HL-60 (cell line): ENCODE measurements around the gene MCM5.
A peak's percentile ranks its signal among the peaks of the same experiment; 100 is the strongest.

Experiments used
- DNase-seq, 2 experiments: peaks; one replicate each; pipeline ENCODE4 v3.0.0-alpha.2; 2010 to 2020; ENCODE audit warnings: low read depth in 1 of 2, low spot score in 1 of 2
- H3K27ac ChIP-seq: fragments of 250-450 bp; sonication (Bioruptor Pico); replicated peaks from 2 replicates; pipeline ENCODE4 v1.5.1; 2020; ENCODE audit warnings: mild to moderate bottlenecking, moderate library complexity
- H3K27me3 ChIP-seq: fragments of 250-450 bp; sonication (Bioruptor Pico); 2 replicates; pipeline ENCODE4 v1.5.1; 2021; ENCODE audit warnings: mild to moderate bottlenecking, moderate library complexity; ENCODE audit not compliant: insufficient read depth, poor library complexity, severe bottlenecking
- H3K4me3 ChIP-seq: replicated peaks from 2 replicates; pipeline ENCODE4 v1.5.1; 2011; ENCODE audit warnings: mild to moderate bottlenecking, control low read depth, low read length; ENCODE audit not compliant: insufficient read depth
- GABPA ChIP-seq: IDR thresholded peaks from 2 replicates; pipeline ENCODE4 v1.6.1; 2012; ENCODE audit warnings: low read depth
- POLR2AphosphoS5 ChIP-seq: IDR thresholded peaks from 2 replicates; pipeline ENCODE4 v1.6.1; 2012; ENCODE audit warnings: low read depth
- SPI1 ChIP-seq: IDR thresholded peaks from 2 replicates; pipeline ENCODE4 v1.6.1; 2012; ENCODE audit warnings: low read depth, mild to moderate bottlenecking, borderline replicate concordance
- TF ChIP-seq, protein P1 (sequence below): IDR thresholded peaks from 2 replicates; pipeline ENCODE4 v1.6.1; 2012; ENCODE audit warnings: low read depth; ENCODE audit not compliant: insufficient replicate concordance
- TF ChIP-seq, protein P2 (sequence below): IDR thresholded peaks from one replicate; pipeline ENCODE4 v1.5.1; 2011; ENCODE audit warnings: low read length, control low read depth, inconsistent platforms; ENCODE audit not compliant: insufficient read depth

MCM5 gene

DNA sequence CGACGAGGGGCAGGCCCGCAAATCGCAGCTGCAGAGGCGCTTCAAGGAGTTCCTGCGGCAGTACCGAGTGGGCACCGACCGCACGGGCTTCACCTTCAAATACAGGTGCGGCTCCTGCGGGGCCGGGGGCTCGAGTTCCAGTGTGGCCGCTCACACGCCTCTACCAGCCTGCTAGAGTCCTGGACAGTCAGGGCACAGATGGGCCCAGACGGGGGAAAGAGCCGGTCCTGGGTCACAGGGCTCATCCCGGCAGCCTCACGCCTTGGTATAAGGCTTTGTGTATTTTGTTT is 506 bp downstream of the MCM5 start:
- no peak for TF ChIP-seq POLR2AphosphoS5
- TF ChIP-seq, protein P1, sequence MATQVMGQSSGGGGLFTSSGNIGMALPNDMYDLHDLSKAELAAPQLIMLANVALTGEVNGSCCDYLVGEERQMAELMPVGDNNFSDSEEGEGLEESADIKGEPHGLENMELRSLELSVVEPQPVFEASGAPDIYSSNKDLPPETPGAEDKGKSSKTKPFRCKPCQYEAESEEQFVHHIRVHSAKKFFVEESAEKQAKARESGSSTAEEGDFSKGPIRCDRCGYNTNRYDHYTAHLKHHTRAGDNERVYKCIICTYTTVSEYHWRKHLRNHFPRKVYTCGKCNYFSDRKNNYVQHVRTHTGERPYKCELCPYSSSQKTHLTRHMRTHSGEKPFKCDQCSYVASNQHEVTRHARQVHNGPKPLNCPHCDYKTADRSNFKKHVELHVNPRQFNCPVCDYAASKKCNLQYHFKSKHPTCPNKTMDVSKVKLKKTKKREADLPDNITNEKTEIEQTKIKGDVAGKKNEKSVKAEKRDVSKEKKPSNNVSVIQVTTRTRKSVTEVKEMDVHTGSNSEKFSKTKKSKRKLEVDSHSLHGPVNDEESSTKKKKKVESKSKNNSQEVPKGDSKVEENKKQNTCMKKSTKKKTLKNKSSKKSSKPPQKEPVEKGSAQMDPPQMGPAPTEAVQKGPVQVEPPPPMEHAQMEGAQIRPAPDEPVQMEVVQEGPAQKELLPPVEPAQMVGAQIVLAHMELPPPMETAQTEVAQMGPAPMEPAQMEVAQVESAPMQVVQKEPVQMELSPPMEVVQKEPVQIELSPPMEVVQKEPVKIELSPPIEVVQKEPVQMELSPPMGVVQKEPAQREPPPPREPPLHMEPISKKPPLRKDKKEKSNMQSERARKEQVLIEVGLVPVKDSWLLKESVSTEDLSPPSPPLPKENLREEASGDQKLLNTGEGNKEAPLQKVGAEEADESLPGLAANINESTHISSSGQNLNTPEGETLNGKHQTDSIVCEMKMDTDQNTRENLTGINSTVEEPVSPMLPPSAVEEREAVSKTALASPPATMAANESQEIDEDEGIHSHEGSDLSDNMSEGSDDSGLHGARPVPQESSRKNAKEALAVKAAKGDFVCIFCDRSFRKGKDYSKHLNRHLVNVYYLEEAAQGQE: no peak
- no peak for TF ChIP-seq GABPA
- TF ChIP-seq SPI1: no peak
- TF ChIP-seq, protein P2, sequence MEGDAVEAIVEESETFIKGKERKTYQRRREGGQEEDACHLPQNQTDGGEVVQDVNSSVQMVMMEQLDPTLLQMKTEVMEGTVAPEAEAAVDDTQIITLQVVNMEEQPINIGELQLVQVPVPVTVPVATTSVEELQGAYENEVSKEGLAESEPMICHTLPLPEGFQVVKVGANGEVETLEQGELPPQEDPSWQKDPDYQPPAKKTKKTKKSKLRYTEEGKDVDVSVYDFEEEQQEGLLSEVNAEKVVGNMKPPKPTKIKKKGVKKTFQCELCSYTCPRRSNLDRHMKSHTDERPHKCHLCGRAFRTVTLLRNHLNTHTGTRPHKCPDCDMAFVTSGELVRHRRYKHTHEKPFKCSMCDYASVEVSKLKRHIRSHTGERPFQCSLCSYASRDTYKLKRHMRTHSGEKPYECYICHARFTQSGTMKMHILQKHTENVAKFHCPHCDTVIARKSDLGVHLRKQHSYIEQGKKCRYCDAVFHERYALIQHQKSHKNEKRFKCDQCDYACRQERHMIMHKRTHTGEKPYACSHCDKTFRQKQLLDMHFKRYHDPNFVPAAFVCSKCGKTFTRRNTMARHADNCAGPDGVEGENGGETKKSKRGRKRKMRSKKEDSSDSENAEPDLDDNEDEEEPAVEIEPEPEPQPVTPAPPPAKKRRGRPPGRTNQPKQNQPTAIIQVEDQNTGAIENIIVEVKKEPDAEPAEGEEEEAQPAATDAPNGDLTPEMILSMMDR: no peak
- Histone ChIP-seq H3K27me3 (no peaks in the 10 kb centered on the region), H3K4me3 (peak overlapping the region; percentile 98), H3K27ac (peak overlapping the region; percentile 94)
- DNase-seq: no peak

DNA sequence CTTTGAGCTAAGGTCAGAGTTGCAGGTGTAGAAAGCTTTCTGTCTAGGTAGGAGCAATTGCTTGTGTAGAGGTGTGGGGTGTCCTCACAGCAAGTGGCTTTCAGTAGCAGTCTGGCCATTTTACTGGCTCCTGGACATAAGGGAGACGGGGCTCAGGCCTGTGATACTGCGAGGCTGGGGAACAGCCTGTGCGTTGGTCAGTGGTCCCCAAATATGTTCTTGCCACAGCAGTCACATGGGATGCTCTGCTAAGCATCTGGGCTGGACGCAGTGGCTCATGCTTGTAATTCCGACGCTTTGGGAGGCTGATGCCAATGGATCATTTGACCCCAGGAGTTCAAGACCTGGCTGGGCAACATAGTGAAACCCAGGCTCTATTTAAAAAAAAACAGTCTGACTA is 1.9 kb downstream of the MCM5 start:
- H3K27ac ChIP-seq: 0 out of 2 replicates have a peak overlapping the region, but pooled peaks have one; percentile 94
- no peak overlapping the region for H3K4me3 ChIP-seq
- no peak for TF ChIP-seq GABPA
- TF ChIP-seq, protein P2: no peak
- no peak for TF ChIP-seq POLR2AphosphoS5
- TF ChIP-seq SPI1: no peak
- TF ChIP-seq, protein P1: no peak
- no peaks in the 10 kb centered on the region for H3K27me3 ChIP-seq
- DNase-seq: no peak

DNA sequence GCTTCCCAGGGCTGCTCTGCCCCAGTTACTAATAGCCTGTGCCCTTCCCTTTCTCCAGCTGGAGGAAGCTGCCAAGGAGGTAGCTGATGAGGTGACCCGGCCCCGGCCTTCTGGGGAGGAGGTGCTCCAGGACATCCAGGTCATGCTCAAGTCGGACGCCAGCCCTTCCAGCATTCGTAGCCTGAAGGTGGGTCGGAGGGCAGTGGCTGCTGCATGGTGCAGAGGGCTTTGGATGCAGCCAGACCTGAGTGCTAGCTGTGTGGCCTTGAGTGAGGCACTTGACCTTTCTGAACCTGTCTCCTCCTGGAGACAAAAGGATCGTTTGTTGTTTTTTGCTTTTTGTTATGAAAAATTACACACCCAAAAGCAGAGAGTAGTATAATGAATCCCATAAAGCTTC is 3.4 kb downstream of the MCM5 start:
- Histone ChIP-seq H3K4me3 (no peak overlapping the region), H3K27me3 (no peaks in the 10 kb centered on the region), H3K27ac (no peak overlapping the region)
- DNase-seq: no peak
- TF ChIP-seq GABPA: no peak
- TF ChIP-seq, protein P1: no peak

DNA sequence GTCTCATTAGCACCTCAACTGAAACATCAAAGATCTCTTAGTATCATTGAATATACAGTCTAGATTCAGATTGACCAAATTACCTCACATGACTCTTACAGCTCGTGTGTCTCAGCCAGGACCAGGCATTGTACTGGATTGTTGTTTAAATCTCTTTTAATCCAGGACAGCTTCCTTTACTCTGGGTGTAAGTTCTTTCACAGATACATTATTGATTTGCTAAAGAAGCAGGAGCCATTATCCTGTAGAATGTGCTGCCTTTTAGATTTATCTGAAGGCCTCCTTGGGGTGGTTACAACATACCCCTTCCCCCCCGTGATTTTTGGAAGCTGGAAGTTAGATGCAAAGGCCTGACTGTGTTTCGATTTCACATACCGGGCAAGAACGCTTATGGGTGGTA is 4.2 kb downstream of the MCM5 start:
- Histone ChIP-seq H3K27ac (no peak overlapping the region), H3K27me3 (no peaks in the 10 kb centered on the region), H3K4me3 (no peak overlapping the region)
- TF ChIP-seq GABPA: no peak
- TF ChIP-seq, protein P1: no peak
- no peak for TF ChIP-seq SPI1
- TF ChIP-seq, protein P2: no peak
- no peak for TF ChIP-seq POLR2AphosphoS5
- no peak for DNase-seq
